CD4-positive, alpha-beta T cell (primary cell): ENCODE data around the gene PAQR9. TPM values are rescaled to one million over a fixed set of nuclear protein-coding genes. Genes with fewer than 3 reads are reported as not detected.

Source experiments
- ATAC-seq: fragments of 200-7000 bp; cut with Tn5 transposase; one replicate; pipeline ENCODE4 v1.10.0; 2022; ENCODE audit warnings: mild to moderate bottlenecking; ENCODE audit not compliant: poor library complexity
- CTCF ChIA-PET: fragments of 350-600 bp; sonication (Branson Sonifier 250); formaldehyde crosslinking; loops from one replicate; lab custom pipeline; 2021; ENCODE audit warnings: antibody characterized with exemption, inconsistent platforms; lab: Charles Lee
- POLR2A ChIA-PET: fragments of 350-600 bp; sonication (Branson Sonifier 250); formaldehyde crosslinking; loops from one replicate; lab custom pipeline; 2021; ENCODE audit warnings: antibody characterized with exemption, inconsistent platforms; lab: Charles Lee
- DNase-seq, 14 experiments: peaks; one replicate each; pipeline ENCODE4 v3.0.0-alpha.2; 2013 to 2020; ENCODE audit warnings: mixed read lengths in 2 of 14
- H3K27ac ChIP-seq, 2 donors: one replicate each; pipeline versions ENCODE4 v1.5.1 to v1.7.0; 2013; ENCODE audit warnings: low read length in 2 of 2, low read depth in 1 of 2, mild to moderate bottlenecking in 1 of 2
- H3K27me3 ChIP-seq, 2 experiments: 1 replicate in 1 of 2; 2 replicates in 1 of 2; pipeline versions ENCODE4 v1.6.1 to v1.7.0; 2013; ENCODE audit warnings: low read length in 2 of 2, control low read depth in 1 of 2, mild to moderate bottlenecking in 1 of 2, moderate library complexity in 1 of 2; ENCODE audit not compliant: insufficient read depth in 2 of 2, control insufficient read depth in 1 of 2
- H3K36me3 ChIP-seq: one replicate; pipeline ENCODE4 v1.6.1; 2013; ENCODE audit warnings: low read length, control low read depth; ENCODE audit not compliant: insufficient read depth
- H3K4me1 ChIP-seq: one replicate; pipeline ENCODE4 v1.6.1; 2013; ENCODE audit warnings: low read length, control low read depth; ENCODE audit not compliant: insufficient read depth
- H3K4me3 ChIP-seq: one replicate; pipeline ENCODE4 v1.5.1; 2013; ENCODE audit warnings: mild to moderate bottlenecking, low read length, moderate library complexity
- H3K9me3 ChIP-seq, 2 experiments: 1 replicate in 1 of 2; 2 replicates in 1 of 2; pipeline versions ENCODE4 v1.6.1 to v1.7.0; 2013; ENCODE audit warnings: low read length in 2 of 2, mild to moderate bottlenecking in 2 of 2, control low read depth in 1 of 2, moderate library complexity in 1 of 2; ENCODE audit not compliant: control insufficient read depth in 1 of 2, insufficient read depth in 1 of 2
- H3K27ac Mint-ChIP-seq: one replicate; pipeline ENCODE4 v1.8.0; 2020; ENCODE audit warnings: mixed read lengths
- H3K27me3 Mint-ChIP-seq: one replicate; pipeline ENCODE4 v1.8.0; 2021; ENCODE audit warnings: mixed read lengths
- H3K36me3 Mint-ChIP-seq: one replicate; pipeline ENCODE4 v1.8.0; 2021; ENCODE audit warnings: low read depth, mixed read lengths
- H3K4me1 Mint-ChIP-seq: one replicate; pipeline ENCODE4 v1.8.0; 2021; ENCODE audit warnings: low read depth, mixed read lengths
- H3K4me3 Mint-ChIP-seq: one replicate; pipeline ENCODE4 v1.8.0; 2020; ENCODE audit warnings: mild to moderate bottlenecking, mixed read lengths
- H3K9me3 Mint-ChIP-seq: one replicate; pipeline ENCODE4 v1.8.0; 2020; ENCODE audit warnings: mixed read lengths
- CTCF ChIP-seq: fragments of 200-600 bp; IDR thresholded peaks from one replicate; pipeline ENCODE4 v1.8.0; 2022; ENCODE audit warnings: antibody characterized with exemption, mild to moderate bottlenecking
- intact Hi-C, 2 experiments: fragments of 100-400 bp; cut with DNase I in 1 of 2; cut with micrococcal nuclease in 1 of 2; formaldehyde crosslinking; loops; one replicate each; pipeline versions ENCODE4 v1.15.1 to v1.9.0; 2023 to 2025; cut with DNase I, micrococcal nuclease
- total RNA-seq, 174 experiments: library from RNA in 2 of 174; stranded (reverse) in 2 of 174; gene quantifications; one replicate each; pipeline ENCODE4 v1.2.3 and lab custom pipeline; 2021 to 2026

PAQR9 gene
- total RNA-seq, 2 experiments from 2014 or later, result not detected

- H3K4me3 Mint-ChIP-seq, result no peak overlapping the region
- DNase-seq (no peak), ATAC-seq (no peak)
- Histone ChIP-seq H3K4me3 (no peak overlapping the region), H3K4me1 (peaks cover 10% of the 10 kb centered on the region), H3K36me3 (no peaks in the 10 kb centered on the region), H3K9me3 (peaks cover 0 to 6% of the 10 kb centered on the region in 2 experiments), H3K27ac (no peak overlapping the region), H3K27me3 (peaks cover 6 to 16% of the 10 kb centered on the region in 2 experiments)
- POLR2A ChIA-PET, result no interaction called here
- CTCF ChIA-PET, result no interaction called here
- H3K9me3 Mint-ChIP-seq, result no peaks in the 10 kb centered on the region
- intact Hi-C loops, result no loop called here
- H3K36me3 Mint-ChIP-seq, result no peaks in the 10 kb centered on the region
- H3K27ac Mint-ChIP-seq, result no peak overlapping the region
- peaks cover 70% of the 10 kb centered on the region for H3K27me3 Mint-ChIP-seq
- H3K4me1 Mint-ChIP-seq, result no peaks in the 10 kb centered on the region
- no peak for TF ChIP-seq CTCF
These were observed 12.5 kb downstream of the PAQR9 start for GRCh38 chr3:142950972-142951371.

GRCh38 chr3:142947799-142948575, 15.5 kb downstream of the PAQR9 start:
- no peaks in the 10 kb centered on the region for H3K36me3 Mint-ChIP-seq
- ATAC-seq, result no peak
- POLR2A ChIA-PET, result no interaction called here
- Histone ChIP-seq H3K4me3 (no peak overlapping the region), H3K27ac (no peak overlapping the region), H3K4me1 (peaks cover 17% of the 10 kb centered on the region), H3K9me3 (peaks cover 0 to 6% of the 10 kb centered on the region in 2 experiments), H3K27me3 (peaks cover 6 to 16% of the 10 kb centered on the region in 2 experiments), H3K36me3 (no peaks in the 10 kb centered on the region)
- H3K27me3 Mint-ChIP-seq, result peaks cover 70% of the 10 kb centered on the region
- no peak for TF ChIP-seq CTCF
- H3K27ac Mint-ChIP-seq, result no peak overlapping the region
- intact Hi-C loops, result no loop called here
- no peak for DNase-seq
- CTCF ChIA-PET, result no interaction called here
- H3K4me3 Mint-ChIP-seq, result no peak overlapping the region
- H3K4me1 Mint-ChIP-seq, result no peaks in the 10 kb centered on the region
- no peaks in the 10 kb centered on the region for H3K9me3 Mint-ChIP-seq

GRCh38 chr3:142947352-142947751, 16.1 kb downstream of the PAQR9 start:
- H3K4me3 Mint-ChIP-seq, result no peak overlapping the region
- no peaks in the 10 kb centered on the region for H3K9me3 Mint-ChIP-seq
- peaks cover 69% of the 10 kb centered on the region for H3K27me3 Mint-ChIP-seq
- Histone ChIP-seq H3K27me3 (peaks cover 6 to 16% of the 10 kb centered on the region in 2 experiments), H3K27ac (no peak overlapping the region), H3K4me1 (peaks cover 17% of the 10 kb centered on the region), H3K4me3 (no peak overlapping the region), H3K9me3 (peaks cover 0 to 6% of the 10 kb centered on the region in 2 experiments), H3K36me3 (no peaks in the 10 kb centered on the region)
- H3K36me3 Mint-ChIP-seq, result no peaks in the 10 kb centered on the region
- no peak for TF ChIP-seq CTCF
- no peaks in the 10 kb centered on the region for H3K4me1 Mint-ChIP-seq
- POLR2A ChIA-PET, result no interaction called here
- no peak for DNase-seq
- intact Hi-C loops, result no loop called here
- H3K27ac Mint-ChIP-seq, result no peak overlapping the region
- ATAC-seq, result no peak
- CTCF ChIA-PET, result no interaction called here
